ENCODE data around the gene LIPK.
"Not testable (repeated sequence)": the region's sequence is repeated elsewhere in the genome, so short reads cannot be mapped to it uniquely, and the experiment has no call there.

LIPK gene

DNA sequence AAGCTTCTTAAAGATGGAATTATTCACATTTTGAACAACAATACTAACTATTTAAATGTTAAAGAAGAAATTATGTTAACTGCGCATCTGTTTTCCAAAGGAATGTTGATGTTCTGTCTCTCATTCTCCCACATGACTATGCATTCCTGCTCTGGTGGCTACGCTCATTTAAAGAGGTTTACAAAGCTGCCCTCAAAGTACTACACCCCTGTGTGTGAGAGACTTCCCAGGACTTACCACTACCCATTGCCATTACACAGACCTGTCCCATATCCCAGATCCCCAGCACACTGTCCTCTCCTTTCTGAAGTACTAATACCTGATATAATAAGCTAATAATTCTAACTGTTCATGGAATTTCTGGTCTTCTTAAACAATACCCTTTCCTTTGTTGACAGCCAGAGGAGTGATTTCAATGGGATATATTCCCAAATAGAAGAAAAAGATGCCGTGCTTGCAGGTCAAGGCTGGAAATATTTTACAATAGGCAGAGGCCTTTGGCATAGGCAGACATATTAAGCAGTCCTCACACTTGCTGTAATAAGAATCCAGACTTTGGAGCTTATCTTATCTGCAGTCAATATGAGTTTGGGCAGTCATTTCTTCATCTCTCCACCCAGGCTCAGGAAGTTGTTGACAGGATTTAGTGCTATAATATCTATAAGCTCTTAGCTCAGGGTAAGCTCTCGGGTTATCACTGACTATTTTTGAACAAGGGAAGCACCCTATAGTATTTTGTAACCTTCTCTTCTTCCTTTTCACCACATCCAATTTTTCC is 29.6 kb upstream of the LIPK start:
- Histone ChIP-seq H3K4me3 (ENCODE audit: low read length) (no peak overlapping the region), H3K36me3 (ENCODE audit: insufficient read depth, low read length) (no peaks in the 10 kb centered on the region), H3K27ac (ENCODE audit: low read depth, low read length) (no peak overlapping the region), H3K4me1 (ENCODE audit: insufficient read depth, low read length) (no peaks in the 10 kb centered on the region), H3K9ac (ENCODE audit: low read depth, low read length) (no peak overlapping the region), H3K9me3 (ENCODE audit: insufficient read depth, low read depth, low read length) (no peaks in the 10 kb centered on the region), H3K27me3 (ENCODE audit: insufficient read depth, low read length) (no peaks in the 10 kb centered on the region)
- WGBS = 89% methylated on average over 4 of the region's 4 CpGs

- no peaks in the 10 kb centered on the region for H3K4me1 ChIP-seq (ENCODE audit: insufficient read depth, low read length)
- no peak overlapping the region for H3K9ac ChIP-seq (ENCODE audit: low read depth, low read length)
- 98% methylated on average over 2 of the region's 4 CpGs for WGBS
- H3K4me3 ChIP-seq (ENCODE audit: low read length) = no peak overlapping the region
- no peak overlapping the region for H3K27ac ChIP-seq (ENCODE audit: low read depth, low read length)
- H3K36me3 ChIP-seq (ENCODE audit: insufficient read depth, low read length) = no peaks in the 10 kb centered on the region
- no peaks in the 10 kb centered on the region; the same call in 1 of the 2 replicates for H3K27me3 ChIP-seq (ENCODE audit: insufficient read depth, low read length)
- H3K9me3 ChIP-seq (ENCODE audit: insufficient read depth, low read depth, low read length) = no peaks in the 10 kb centered on the region
Observed at GRCh38 chr10:88680958-88681357, 25.1 kb upstream of the LIPK start.

- no peaks in the 10 kb centered on the region; the same call in 1 of the 2 replicates for H3K27me3 ChIP-seq (ENCODE audit: insufficient read depth, low read length)
- no peaks in the 10 kb centered on the region for H3K4me1 ChIP-seq (ENCODE audit: insufficient read depth, low read length)
- no peak overlapping the region for H3K27ac ChIP-seq (ENCODE audit: low read depth, low read length)
- 87% methylated on average over 2 of the region's 4 CpGs for WGBS
- H3K9me3 ChIP-seq (ENCODE audit: insufficient read depth, low read depth, low read length) = no peaks in the 10 kb centered on the region
- H3K4me3 ChIP-seq (ENCODE audit: low read length) = no peak overlapping the region
- H3K9ac ChIP-seq (ENCODE audit: low read depth, low read length) = no peak overlapping the region
- H3K36me3 ChIP-seq (ENCODE audit: insufficient read depth, low read length) = no peaks in the 10 kb centered on the region
Observed at GRCh38 chr10:88682491-88682890, 23.6 kb upstream of the LIPK start.

DNA sequence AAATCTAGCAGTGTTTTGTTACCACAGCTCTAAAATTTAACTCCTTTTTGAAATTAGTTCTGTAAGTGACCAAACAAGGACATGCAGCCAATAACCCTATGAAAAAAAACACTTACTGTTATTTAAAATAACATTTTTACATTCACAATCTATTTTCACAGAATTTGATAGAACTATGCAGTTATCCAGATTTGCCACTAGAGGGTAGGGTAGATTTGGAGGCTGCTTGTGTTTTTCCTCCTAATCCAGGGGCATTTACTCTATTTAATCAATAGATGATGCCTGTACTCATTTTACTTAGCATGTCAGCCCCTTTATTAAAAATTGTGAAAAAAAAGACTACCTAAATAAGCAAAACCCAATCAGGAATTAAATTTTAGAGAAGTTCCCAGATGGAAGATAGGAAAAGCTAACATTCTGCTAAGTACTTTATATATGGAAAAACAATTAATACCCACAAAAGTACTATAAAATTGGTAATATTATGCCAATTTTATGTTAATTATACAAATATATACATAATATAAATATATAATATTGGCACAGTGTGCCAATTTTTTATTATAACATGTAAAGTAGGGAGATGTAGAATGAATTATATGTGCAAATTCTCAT is 18.1 kb upstream of the LIPK start:
- H3K27ac ChIP-seq (ENCODE audit: low read depth, low read length) = no peak overlapping the region

GRCh38 chr10:88689366-88689765 is 16.7 kb upstream of the LIPK start:
- Histone ChIP-seq H3K27ac (ENCODE audit: low read depth, low read length) (no peak overlapping the region), H3K9me3 (ENCODE audit: insufficient read depth, low read depth, low read length) (no peaks in the 10 kb centered on the region), H3K36me3 (ENCODE audit: insufficient read depth, low read length) (no peaks in the 10 kb centered on the region), H3K9ac (ENCODE audit: low read depth, low read length) (no peak overlapping the region), H3K27me3 (ENCODE audit: insufficient read depth, low read length) (peaks cover 29% of the 10 kb centered on the region), H3K4me3 (ENCODE audit: low read length) (no peak overlapping the region), H3K4me1 (ENCODE audit: insufficient read depth, low read length) (no peaks in the 10 kb centered on the region)
- 93% methylated on average over 6 of the region's 6 CpGs for WGBS

More for the DNA sequence above, 18.1 kb upstream of the LIPK start:
- no peaks in the 10 kb centered on the region for H3K4me1 ChIP-seq (ENCODE audit: insufficient read depth, low read length)
- H3K36me3 ChIP-seq (ENCODE audit: insufficient read depth, low read length) = no peaks in the 10 kb centered on the region
- peaks cover 18% of the 10 kb centered on the region for H3K27me3 ChIP-seq (ENCODE audit: insufficient read depth, low read length)
- H3K9ac ChIP-seq (ENCODE audit: low read depth, low read length) = no peak overlapping the region
- H3K4me3 ChIP-seq (ENCODE audit: low read length) = no peak overlapping the region
- H3K9me3 ChIP-seq (ENCODE audit: insufficient read depth, low read depth, low read length) = no peaks in the 10 kb centered on the region

DNA sequence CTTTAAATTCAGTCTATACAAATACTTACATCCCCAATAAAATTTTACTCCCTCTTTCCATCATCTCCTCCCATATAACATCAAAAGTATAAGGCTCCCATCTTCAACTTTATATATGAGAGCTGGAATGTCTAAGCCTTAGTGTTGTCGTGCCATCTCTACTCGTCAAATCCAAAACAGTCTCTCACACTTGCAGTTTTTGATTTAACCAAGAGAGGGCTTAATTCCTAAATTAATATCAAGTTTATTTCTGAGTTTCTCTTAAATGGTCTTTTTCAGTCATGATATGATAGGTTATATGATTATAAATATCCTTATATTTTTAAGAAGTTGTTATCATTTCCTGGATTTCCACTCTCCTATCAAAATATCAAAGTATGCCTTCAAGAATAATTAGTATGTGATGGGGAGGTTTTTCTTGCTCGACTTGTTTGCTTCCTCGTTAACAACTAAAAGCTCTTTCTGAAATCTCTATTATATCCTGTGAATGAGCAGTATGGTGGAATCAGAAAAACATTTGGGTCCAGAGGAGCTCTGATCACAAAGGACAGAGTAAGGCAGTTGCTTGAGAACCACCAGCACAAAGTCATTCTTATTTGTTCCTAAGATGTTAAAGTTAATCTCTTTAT is 12.5 kb upstream of the LIPK start:
- Histone ChIP-seq H3K27me3 (ENCODE audit: insufficient read depth, low read length) (peaks cover 60% of the 10 kb centered on the region), H3K9ac (ENCODE audit: low read depth, low read length) (no peak overlapping the region), H3K36me3 (ENCODE audit: insufficient read depth, low read length) (no peaks in the 10 kb centered on the region), H3K4me1 (ENCODE audit: insufficient read depth, low read length) (no peaks in the 10 kb centered on the region), H3K9me3 (ENCODE audit: insufficient read depth, low read depth, low read length) (no peaks in the 10 kb centered on the region), H3K4me3 (ENCODE audit: low read length) (no peak overlapping the region), H3K27ac (ENCODE audit: low read depth, low read length) (no peak overlapping the region)
- WGBS = 54% methylated on average over 2 of the region's 4 CpGs

GRCh38 chr10:88702848-88703597 is 3.0 kb upstream of the LIPK start:
- Histone ChIP-seq H3K4me3 (ENCODE audit: low read length) (no peak overlapping the region), H3K27me3 (ENCODE audit: insufficient read depth, low read length) (peaks cover 99% of the 10 kb centered on the region), H3K36me3 (ENCODE audit: insufficient read depth, low read length) (no peaks in the 10 kb centered on the region), H3K27ac (ENCODE audit: low read depth, low read length) (no peak overlapping the region), H3K9me3 (ENCODE audit: insufficient read depth, low read depth, low read length) (no peaks in the 10 kb centered on the region), H3K9ac (ENCODE audit: low read depth, low read length) (no peak overlapping the region), H3K4me1 (ENCODE audit: insufficient read depth, low read length) (peaks cover 22% of the 10 kb centered on the region)
- WGBS = 2% methylated on average over 3 of the region's 4 CpGs

GRCh38 chr10:88707429-88708155 is 1.5 kb downstream of the LIPK start:
- H3K9me3 ChIP-seq (ENCODE audit: insufficient read depth, low read depth, low read length) = no peaks in the 10 kb centered on the region
- H3K27me3 ChIP-seq (ENCODE audit: insufficient read depth, low read length) = peaks cover 71% of the 10 kb centered on the region
- H3K9ac ChIP-seq (ENCODE audit: low read depth, low read length) = no peak overlapping the region; the same call in 1 of the 2 replicates
- no peaks in the 10 kb centered on the region for H3K36me3 ChIP-seq (ENCODE audit: insufficient read depth, low read length)
- H3K4me1 ChIP-seq (ENCODE audit: insufficient read depth, low read length) = peaks cover 36% of the 10 kb centered on the region
- H3K27ac ChIP-seq (ENCODE audit: low read depth, low read length) = no peak overlapping the region; the same call in 1 of the 2 replicates
- WGBS = 86% methylated on average over 1 of the region's 2 CpGs
- H3K4me3 ChIP-seq (ENCODE audit: low read length) = no peak overlapping the region; the same call in 1 of the 2 replicates

GRCh38 chr10:88709361-88709760 is 3.3 kb downstream of the LIPK start:
- H3K9ac ChIP-seq (ENCODE audit: low read depth, low read length); H3K9me3 ChIP-seq (ENCODE audit: insufficient read depth, low read depth, low read length); H3K36me3 ChIP-seq (ENCODE audit: insufficient read depth, low read length); H3K4me3 ChIP-seq (ENCODE audit: low read length); H3K27ac ChIP-seq (ENCODE audit: low read depth, low read length): not testable (repeated sequence)
- peaks cover 29% of the 10 kb centered on the region for H3K4me1 ChIP-seq (ENCODE audit: insufficient read depth, low read length)
- WGBS = 40% methylated on average over 4 of the region's 6 CpGs
- H3K27me3 ChIP-seq (ENCODE audit: insufficient read depth, low read length) = peaks cover 55% of the 10 kb centered on the region

DNA sequence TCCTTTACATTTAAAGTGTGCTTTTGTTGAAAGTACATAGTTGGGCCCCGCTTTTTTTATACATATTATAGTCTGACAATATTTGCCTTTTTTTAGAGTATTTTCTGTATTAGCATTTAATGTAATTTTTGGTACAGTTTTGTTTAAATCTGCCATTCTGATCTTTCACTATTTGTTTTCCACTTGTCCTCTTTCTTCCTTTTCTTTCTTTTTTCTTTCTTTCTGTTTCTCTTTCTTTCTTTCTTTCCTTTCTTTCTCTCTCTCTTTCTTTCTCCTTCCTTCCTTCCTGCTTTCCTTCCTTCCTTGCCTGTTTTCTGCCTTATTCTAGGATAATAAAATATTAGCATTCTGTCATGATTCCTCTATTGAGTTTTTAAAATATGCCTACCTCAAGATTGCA is 9.5 kb downstream of the LIPK start:
- Histone ChIP-seq H3K27me3 (ENCODE audit: insufficient read depth, low read length) (peaks cover 20% of the 10 kb centered on the region; the same call in 1 of the 2 replicates), H3K9me3 (ENCODE audit: insufficient read depth, low read depth, low read length) (no peaks in the 10 kb centered on the region), H3K9ac (ENCODE audit: low read depth, low read length) (no peak overlapping the region), H3K4me3 (ENCODE audit: low read length) (no peak overlapping the region), H3K36me3 (ENCODE audit: insufficient read depth, low read length) (no peaks in the 10 kb centered on the region), H3K4me1 (ENCODE audit: insufficient read depth, low read length) (no peaks in the 10 kb centered on the region; the same call in 1 of the 2 replicates), H3K27ac (ENCODE audit: low read depth, low read length) (no peak overlapping the region)
- no CpG with 5 or more reads among the region's 1 CpG for WGBS
